ENCODE measurements around the gene SLC39A2.

Gene SLC39A2

DNA sequence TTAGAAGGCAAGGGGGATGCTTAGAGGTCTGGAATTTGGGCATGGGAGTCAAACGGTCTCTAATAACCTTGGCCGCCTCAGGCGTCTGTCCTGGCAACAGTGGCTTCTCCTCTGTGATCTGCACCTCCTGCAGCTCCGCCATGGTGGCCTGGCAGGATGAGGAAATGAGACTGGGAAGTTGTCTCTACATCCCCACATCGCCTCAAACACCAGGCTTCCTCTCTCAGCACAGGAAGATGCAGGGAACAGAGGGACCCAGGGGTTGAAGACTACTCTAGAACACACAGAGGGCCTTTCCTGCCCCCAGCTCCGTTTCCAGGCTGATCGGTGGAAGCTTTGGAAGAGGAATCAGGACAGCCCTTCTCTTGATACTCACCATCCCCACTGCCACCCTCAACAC lies 24.1 kb downstream of the SLC39A2 start:
- H3K27ac ChIP-seq: no peak overlapping the region
- TF ChIP-seq ZFX (IDR thresholded peaks at IDR 0.05): no peak
- TF ChIP-seq, protein P1, sequence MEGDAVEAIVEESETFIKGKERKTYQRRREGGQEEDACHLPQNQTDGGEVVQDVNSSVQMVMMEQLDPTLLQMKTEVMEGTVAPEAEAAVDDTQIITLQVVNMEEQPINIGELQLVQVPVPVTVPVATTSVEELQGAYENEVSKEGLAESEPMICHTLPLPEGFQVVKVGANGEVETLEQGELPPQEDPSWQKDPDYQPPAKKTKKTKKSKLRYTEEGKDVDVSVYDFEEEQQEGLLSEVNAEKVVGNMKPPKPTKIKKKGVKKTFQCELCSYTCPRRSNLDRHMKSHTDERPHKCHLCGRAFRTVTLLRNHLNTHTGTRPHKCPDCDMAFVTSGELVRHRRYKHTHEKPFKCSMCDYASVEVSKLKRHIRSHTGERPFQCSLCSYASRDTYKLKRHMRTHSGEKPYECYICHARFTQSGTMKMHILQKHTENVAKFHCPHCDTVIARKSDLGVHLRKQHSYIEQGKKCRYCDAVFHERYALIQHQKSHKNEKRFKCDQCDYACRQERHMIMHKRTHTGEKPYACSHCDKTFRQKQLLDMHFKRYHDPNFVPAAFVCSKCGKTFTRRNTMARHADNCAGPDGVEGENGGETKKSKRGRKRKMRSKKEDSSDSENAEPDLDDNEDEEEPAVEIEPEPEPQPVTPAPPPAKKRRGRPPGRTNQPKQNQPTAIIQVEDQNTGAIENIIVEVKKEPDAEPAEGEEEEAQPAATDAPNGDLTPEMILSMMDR (conservative IDR thresholded peaks at IDR 0.05): no peak

DNA sequence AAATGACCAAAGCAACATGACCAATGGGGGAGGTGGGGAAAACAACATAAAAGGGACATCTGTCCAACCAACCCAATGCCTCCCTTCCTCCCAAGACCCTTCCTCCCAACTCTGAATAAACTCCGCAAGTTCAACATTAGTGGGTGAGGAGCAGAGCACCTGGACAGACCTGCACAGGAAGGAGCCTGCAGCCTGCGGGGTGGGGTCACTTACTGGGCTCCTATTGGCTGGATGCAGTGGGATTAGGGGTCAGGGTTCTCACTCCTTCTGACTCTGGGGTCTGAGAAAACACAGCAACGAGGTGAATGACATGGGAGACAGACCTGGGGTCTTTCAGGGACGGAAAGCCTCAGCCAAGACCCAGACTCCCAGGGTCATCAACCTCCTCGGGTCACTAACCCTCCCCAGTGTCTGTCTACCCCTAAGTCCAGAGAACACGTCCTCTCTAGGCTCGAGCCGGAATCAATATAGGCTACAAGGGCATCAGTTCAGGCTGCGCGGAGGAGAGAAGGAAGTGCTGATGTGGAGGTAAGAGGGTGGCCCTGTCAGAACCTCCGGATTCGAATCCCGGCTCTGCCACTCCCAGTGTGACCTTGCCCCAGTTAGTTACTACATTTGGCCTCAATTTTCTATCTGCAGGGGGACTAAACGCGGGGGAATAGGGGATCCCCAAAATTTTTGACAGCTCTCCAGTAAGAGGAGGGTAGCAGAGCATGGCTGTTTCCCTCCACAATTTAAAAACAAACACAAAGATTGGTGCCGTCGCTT lies 24.9 kb downstream of the SLC39A2 start:
- peak overlapping the region; percentile 76 for H3K27ac ChIP-seq
- TF ChIP-seq, protein P1 (conservative IDR thresholded peaks at IDR 0.05): no peak
- TF ChIP-seq ZFX (IDR thresholded peaks at IDR 0.05): no peak

DNA sequence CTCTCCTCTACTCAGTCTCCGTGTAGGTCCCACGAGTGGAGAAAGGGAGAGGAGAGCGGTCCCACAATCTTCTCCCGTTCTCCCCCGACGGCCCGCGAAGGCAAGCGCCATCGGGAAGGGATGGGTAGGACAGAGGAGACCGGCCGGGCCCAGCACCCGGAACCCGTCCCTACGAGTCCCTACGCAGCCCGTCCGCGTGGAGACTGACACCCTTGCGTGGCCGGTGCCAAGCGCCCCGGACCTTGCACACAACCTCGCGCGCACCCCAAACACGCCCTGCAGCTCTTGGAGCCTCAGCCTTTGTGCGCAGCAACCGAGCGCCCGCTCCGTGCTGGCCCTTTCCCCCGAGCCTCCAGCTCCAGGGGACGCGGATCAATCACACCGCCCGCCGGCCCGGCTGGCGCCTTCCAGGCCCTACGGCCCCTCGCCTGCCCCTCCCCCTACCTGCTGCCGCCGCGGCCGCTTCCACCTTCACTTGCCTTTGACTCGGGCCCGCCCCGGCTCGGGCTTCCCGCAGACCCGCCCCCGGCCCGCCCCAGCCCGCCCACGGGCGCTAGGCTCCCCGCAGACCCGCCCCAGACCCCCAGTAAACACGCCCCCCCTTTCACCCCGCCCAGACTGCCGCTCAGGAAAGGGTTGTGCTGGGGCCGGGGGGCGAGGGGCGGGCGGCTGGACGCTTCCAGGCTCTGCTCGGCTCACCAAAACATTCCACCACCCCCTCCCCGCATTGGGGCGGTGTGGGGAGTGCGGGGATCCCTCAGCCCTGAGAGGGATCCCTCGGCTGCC lies 25.7 kb downstream of the SLC39A2 start, which contains the start of gene NDRG2:
Gene NDRG2, minus strand, starts transcription at position 477 of the 786 bp plus-strand sequence. CDS start 1,746 bp downstream, outside the sequence.
- peak; percentile 77 for TF ChIP-seq ZFX (IDR thresholded peaks at IDR 0.05)
- TF ChIP-seq, protein P1 (conservative IDR thresholded peaks at IDR 0.05): no peak
- H3K27ac ChIP-seq: peak within 1 kb of the TSS; percentile 76

DNA sequence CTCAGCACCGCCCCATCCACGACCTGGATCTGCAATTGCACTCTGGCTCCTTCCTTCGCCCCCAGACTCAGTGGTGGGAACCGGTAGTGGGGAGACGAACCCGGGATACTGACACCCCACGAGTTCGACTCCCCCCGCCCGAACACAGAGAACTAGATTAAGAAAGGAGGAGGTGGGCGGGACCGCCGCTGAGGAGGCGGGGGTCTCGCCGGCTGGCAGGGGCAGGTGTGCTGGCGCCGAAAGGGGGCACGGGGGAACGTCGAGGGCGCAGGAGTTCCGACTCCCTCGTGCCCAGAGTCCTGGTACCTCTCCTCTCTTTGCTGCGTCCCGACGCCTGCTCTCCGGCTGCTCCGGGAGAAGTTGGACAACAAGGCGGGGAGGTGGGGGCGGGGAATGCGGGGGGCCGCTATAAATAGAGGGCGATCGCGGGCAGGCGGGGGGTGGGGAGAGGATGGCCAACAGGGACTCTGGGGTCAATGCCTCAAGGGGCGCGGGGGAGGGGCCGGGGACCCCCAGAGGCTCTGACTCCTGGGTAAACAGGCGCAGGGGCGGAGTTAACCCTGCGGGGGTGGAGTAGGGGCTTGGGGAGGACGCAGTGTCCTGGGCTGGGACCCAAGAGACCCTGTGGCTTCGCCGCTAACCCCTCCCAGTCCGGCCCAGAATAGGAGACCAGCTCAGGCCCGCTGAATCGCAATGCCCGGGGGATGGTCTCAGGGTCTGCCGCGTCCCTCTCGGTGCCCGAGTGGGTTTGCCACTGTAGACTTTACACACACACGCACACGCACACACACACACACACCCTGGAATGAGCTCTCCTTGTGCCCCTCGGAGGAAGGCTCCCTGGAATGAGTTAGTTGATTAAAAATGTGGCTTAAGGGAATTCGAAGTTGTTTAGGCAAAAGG lies 26.5 kb downstream of the SLC39A2 start:
- TF ChIP-seq, protein P1 (conservative IDR thresholded peaks at IDR 0.05): no peak
- no peak for TF ChIP-seq ZFX (IDR thresholded peaks at IDR 0.05)
- H3K27ac ChIP-seq: peak overlapping the region; percentile 76

DNA sequence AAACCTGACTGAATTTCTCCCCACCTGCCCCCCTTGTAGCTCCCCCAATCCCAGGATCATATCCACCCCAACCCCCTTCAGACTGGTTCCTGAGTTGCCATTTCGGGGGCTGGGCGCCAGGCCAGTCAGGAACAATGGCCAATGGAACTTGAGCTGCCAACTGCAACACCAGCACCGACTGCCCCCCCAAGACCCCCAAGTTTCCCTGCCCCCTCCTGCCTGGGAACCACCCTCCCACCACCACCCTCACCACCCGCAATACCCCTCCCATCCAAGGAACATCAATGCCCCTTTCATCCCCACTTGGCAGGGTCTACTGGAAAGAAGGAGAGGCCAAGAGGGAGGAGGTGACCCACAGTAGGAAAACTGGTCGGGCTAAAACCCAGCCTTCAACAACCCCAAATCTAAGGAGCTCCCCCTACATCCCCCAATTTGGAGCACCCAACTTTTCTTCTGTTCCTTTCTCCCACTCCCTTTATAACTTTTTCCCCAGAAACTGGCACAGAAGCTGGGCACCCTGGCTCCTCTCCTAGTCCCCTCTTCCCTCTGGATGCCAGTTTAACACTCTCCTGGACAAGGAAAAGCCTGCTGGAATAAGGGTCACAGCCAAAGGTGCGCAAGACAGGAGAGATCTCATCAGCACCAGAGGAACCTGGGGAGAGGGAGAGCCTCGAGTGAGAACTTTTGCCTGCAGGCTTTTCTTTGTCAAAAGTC lies 27.3 kb downstream of the SLC39A2 start:
- H3K27ac ChIP-seq: no peak overlapping the region
- TF ChIP-seq ZFX (IDR thresholded peaks at IDR 0.05): no peak
- TF ChIP-seq, protein P1 (conservative IDR thresholded peaks at IDR 0.05): no peak

DNA sequence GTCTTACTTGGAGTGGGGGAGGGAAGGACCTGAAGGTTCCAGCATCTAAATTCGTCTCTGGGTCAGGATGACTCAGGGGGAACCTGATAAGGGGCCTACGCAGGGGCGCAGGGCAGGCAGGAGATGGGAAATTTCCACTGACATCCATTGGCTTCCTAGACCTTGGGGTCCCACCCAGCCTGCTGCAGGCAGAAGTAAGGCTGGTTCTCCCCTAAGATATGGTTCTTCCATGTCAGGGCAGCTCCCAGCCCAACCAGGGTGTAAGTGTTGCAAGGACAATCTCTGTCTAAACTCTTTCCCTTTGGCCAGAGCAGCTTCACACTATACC lies 27.9 kb downstream of the SLC39A2 start:
- TF ChIP-seq, protein P1 (conservative IDR thresholded peaks at IDR 0.05): no peak
- TF ChIP-seq ZFX (IDR thresholded peaks at IDR 0.05): no peak
- H3K27ac ChIP-seq: no peak overlapping the region

Measured in C4-2B (cell line).